ENCODE data around the gene NCBP3.

NCBP3 gene

DNA sequence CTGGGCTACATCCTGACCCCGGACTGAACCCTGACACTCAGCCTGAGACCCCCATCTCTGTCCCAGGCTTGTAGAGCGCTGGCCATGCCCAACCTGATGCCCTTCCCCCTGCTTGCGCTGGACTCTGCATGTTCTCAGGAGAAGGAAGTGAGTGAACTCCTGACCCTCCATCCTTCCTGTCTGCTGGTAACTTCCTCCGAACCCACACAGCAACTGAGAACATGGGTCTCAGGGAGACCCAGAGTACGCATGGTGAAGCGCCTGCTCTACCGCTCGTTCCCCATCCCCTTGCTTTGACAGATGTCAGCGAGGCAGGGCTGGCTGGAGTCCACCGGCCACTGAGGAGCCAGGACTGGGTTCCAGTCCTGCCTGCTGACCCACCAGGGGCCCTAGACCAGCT is 40.7 kb upstream of the NCBP3 start:
- no peak overlapping the region for H3K4me3 ChIP-seq (ENCODE audit: low read length in 2 of 2)
- no peaks in the 10 kb centered on the region for H3K9me3 ChIP-seq (replicated peaks in 1 of 2; ENCODE audit: control insufficient read depth in 2 of 2, insufficient read depth in 1 of 2, low read depth in 1 of 2, low read length in 2 of 2)
- H3K79me1 ChIP-seq (ENCODE audit: low read depth, low read length) = peaks cover 2% of the 10 kb centered on the region
- no peak overlapping the region for H3K4me2 ChIP-seq (ENCODE audit: insufficient read depth, low read length, poor library complexity, severe bottlenecking)
- no peak overlapping the region for H3K14ac ChIP-seq (ENCODE audit: low read length)
- no peak overlapping the region for H2BK120ac ChIP-seq (ENCODE audit: low read depth, low read length)
- no peak overlapping the region for H3K27ac ChIP-seq (replicated peaks; ENCODE audit: low read length)
- no peak overlapping the region for H3K4ac ChIP-seq (ENCODE audit: low read length)
- WGBS, 2 donors (ENCODE audit: extremely low coverage in 2 of 2, insufficient read length in 2 of 2, insufficient replicate concordance in 1 of 2) = no CpG with 5 or more reads among the region's 10 CpGs
- peak overlapping the region; percentile 2 for H4K91ac ChIP-seq (ENCODE audit: low read depth, low read length, poor library complexity)
- no peak overlapping the region for H2BK5ac ChIP-seq (ENCODE audit: low read length)
- H3K23ac ChIP-seq (ENCODE audit: low read depth, low read length, poor library complexity) = no peak overlapping the region
- peak overlapping the region; percentile 5 for H2BK15ac ChIP-seq (ENCODE audit: low read length)
- H2AK5ac ChIP-seq (ENCODE audit: low read depth, low read length) = peak overlapping the region; percentile 35
- H3K36me3 ChIP-seq (replicated peaks in 1 of 2; ENCODE audit: control insufficient read depth in 2 of 2, insufficient read depth in 2 of 2, low read length in 2 of 2) = peaks cover 0 to 2% of the 10 kb centered on the region in 2 donors
- H3K9ac ChIP-seq (ENCODE audit: low read depth, low read length, poor library complexity) = no peak overlapping the region
- no peak overlapping the region for H4K8ac ChIP-seq (ENCODE audit: low read depth, low read length)
- peaks cover 0 to 47% (median 0%) of the 10 kb centered on the region in 3 experiments for H3K27me3 ChIP-seq (ENCODE audit: control insufficient read depth in 3 of 3, insufficient read depth in 3 of 3, low read depth in 1 of 3, low read length in 3 of 3)
- no peak overlapping the region for H2BK12ac ChIP-seq (ENCODE audit: low read length)
- no peak for DNase-seq (ENCODE audit: low spot score)
- H3K18ac ChIP-seq (ENCODE audit: low read length) = peak overlapping the region; percentile 6
- H2AFZ ChIP-seq (ENCODE audit: low read length) = no peak overlapping the region
- peaks cover 7% of the 10 kb centered on the region in 2 donors for H3K4me1 ChIP-seq (ENCODE audit: control insufficient read depth in 2 of 2, insufficient read depth in 1 of 2, low read depth in 1 of 2, low read length in 2 of 2)

DNA sequence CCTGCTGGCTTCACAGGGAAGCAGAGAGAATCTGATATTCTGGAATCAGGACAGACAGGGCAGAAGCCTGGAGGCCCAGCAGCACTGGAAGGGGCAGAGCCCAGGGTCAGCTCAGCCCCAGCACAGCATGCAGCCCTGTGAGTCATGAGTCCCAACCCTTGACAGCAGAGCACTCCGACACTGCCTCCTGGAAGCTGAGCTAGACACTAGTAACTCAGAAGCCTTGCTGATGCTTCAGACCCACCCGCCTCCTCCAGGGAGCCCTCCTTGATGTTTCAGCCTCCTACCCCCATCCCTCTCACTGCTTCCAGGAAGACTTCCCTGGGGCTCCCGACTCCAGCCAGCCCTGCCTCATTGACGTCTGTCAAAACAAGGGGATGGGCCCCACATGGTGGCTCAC is 39.9 kb upstream of the NCBP3 start:
- no peak overlapping the region for H2AK5ac ChIP-seq (ENCODE audit: low read depth, low read length)
- H3K4ac ChIP-seq (ENCODE audit: low read length) = no peak overlapping the region
- no peak overlapping the region for H4K8ac ChIP-seq (ENCODE audit: low read depth, low read length)
- H3K4me1 ChIP-seq (ENCODE audit: control insufficient read depth in 2 of 2, insufficient read depth in 1 of 2, low read depth in 1 of 2, low read length in 2 of 2) = peaks cover 4 to 6% of the 10 kb centered on the region in 2 donors
- no peak overlapping the region for H2BK15ac ChIP-seq (ENCODE audit: low read length)
- no peak overlapping the region for H3K14ac ChIP-seq (ENCODE audit: low read length)
- no peak overlapping the region for H3K4me3 ChIP-seq (ENCODE audit: low read length in 2 of 2)
- peaks cover 2% of the 10 kb centered on the region for H3K79me1 ChIP-seq (ENCODE audit: low read depth, low read length)
- H3K9ac ChIP-seq (ENCODE audit: low read depth, low read length, poor library complexity) = peak overlapping the region; percentile 45
- peaks cover 0 to 39% (median 0%) of the 10 kb centered on the region in 3 experiments for H3K27me3 ChIP-seq (ENCODE audit: control insufficient read depth in 3 of 3, insufficient read depth in 3 of 3, low read depth in 1 of 3, low read length in 3 of 3)
- no peak overlapping the region for H3K27ac ChIP-seq (replicated peaks; ENCODE audit: low read length)
- no peak for DNase-seq (ENCODE audit: low spot score)
- H2BK12ac ChIP-seq (ENCODE audit: low read length) = no peak overlapping the region
- H4K91ac ChIP-seq (ENCODE audit: low read depth, low read length, poor library complexity) = no peak overlapping the region
- peaks cover 0 to 2% of the 10 kb centered on the region in 2 donors for H3K36me3 ChIP-seq (replicated peaks in 1 of 2; ENCODE audit: control insufficient read depth in 2 of 2, insufficient read depth in 2 of 2, low read length in 2 of 2)
- no CpG with 5 or more reads among the region's 4 CpGs for WGBS, 2 donors (ENCODE audit: extremely low coverage in 2 of 2, insufficient read length in 2 of 2, insufficient replicate concordance in 1 of 2)
- H2AFZ ChIP-seq (ENCODE audit: low read length) = no peak overlapping the region
- H2BK5ac ChIP-seq (ENCODE audit: low read length) = no peak overlapping the region
- H3K4me2 ChIP-seq (ENCODE audit: insufficient read depth, low read length, poor library complexity, severe bottlenecking) = no peak overlapping the region
- H3K23ac ChIP-seq (ENCODE audit: low read depth, low read length, poor library complexity) = no peak overlapping the region
- H3K9me3 ChIP-seq (replicated peaks in 1 of 2; ENCODE audit: control insufficient read depth in 2 of 2, insufficient read depth in 1 of 2, low read depth in 1 of 2, low read length in 2 of 2) = no peaks in the 10 kb centered on the region
- H2BK120ac ChIP-seq (ENCODE audit: low read depth, low read length) = no peak overlapping the region
- H3K18ac ChIP-seq (ENCODE audit: low read length) = no peak overlapping the region

DNA sequence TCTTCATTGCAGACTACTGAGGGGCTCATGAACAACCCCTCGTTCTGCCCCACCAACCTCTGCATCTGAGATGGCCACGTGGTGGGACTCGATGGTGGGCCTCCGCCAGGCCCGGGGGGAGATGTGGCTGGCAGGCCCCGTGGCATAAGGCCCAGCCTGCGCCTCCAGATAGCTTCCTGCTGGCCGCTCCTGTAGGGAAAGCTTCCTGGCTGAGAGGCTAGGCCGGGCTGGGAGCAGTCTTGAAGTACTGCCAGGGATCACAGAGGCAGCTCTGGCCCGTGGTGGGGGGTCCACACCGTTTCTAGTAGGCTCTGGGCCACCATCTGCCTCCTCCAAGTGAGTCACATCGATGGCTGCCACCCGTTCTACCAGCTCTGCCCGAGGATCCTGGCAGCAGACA is 39.2 kb upstream of the NCBP3 start:
- peak overlapping the region; percentile 30 for H2BK15ac ChIP-seq (ENCODE audit: low read length)
- peak overlapping the region; percentile 13 for H3K18ac ChIP-seq (ENCODE audit: low read length)
- H3K27me3 ChIP-seq (ENCODE audit: control insufficient read depth in 3 of 3, insufficient read depth in 3 of 3, low read depth in 1 of 3, low read length in 3 of 3) = peaks cover 0 to 32% (median 0%) of the 10 kb centered on the region in 3 experiments
- no peak overlapping the region for H3K4me3 ChIP-seq (ENCODE audit: low read length in 2 of 2)
- H3K14ac ChIP-seq (ENCODE audit: low read length) = no peak overlapping the region
- no peak overlapping the region for H2AK5ac ChIP-seq (ENCODE audit: low read depth, low read length)
- no peak overlapping the region for H3K4ac ChIP-seq (ENCODE audit: low read length)
- no peak overlapping the region for H2BK12ac ChIP-seq (ENCODE audit: low read length)
- WGBS, 2 donors (ENCODE audit: extremely low coverage in 2 of 2, insufficient read length in 2 of 2, insufficient replicate concordance in 1 of 2) = no CpG with 5 or more reads among the region's 14 CpGs
- H3K27ac ChIP-seq (replicated peaks; ENCODE audit: low read length) = no peak overlapping the region
- no peak overlapping the region for H2BK5ac ChIP-seq (ENCODE audit: low read length)
- H4K8ac ChIP-seq (ENCODE audit: low read depth, low read length) = no peak overlapping the region
- H3K4me1 ChIP-seq (ENCODE audit: control insufficient read depth in 2 of 2, insufficient read depth in 1 of 2, low read depth in 1 of 2, low read length in 2 of 2) = peaks cover 4 to 5% of the 10 kb centered on the region in 2 donors
- peaks cover 0 to 2% of the 10 kb centered on the region in 2 donors for H3K36me3 ChIP-seq (replicated peaks in 1 of 2; ENCODE audit: control insufficient read depth in 2 of 2, insufficient read depth in 2 of 2, low read length in 2 of 2)
- H3K9ac ChIP-seq (ENCODE audit: low read depth, low read length, poor library complexity) = peak overlapping the region; percentile 2
- peak overlapping the region; percentile 60 for H3K23ac ChIP-seq (ENCODE audit: low read depth, low read length, poor library complexity)
- no peak overlapping the region for H2BK120ac ChIP-seq (ENCODE audit: low read depth, low read length)
- no peak overlapping the region for H4K91ac ChIP-seq (ENCODE audit: low read depth, low read length, poor library complexity)
- no peak overlapping the region for H3K4me2 ChIP-seq (ENCODE audit: insufficient read depth, low read length, poor library complexity, severe bottlenecking)
- DNase-seq (ENCODE audit: low spot score) = no peak
- peaks cover 2% of the 10 kb centered on the region for H3K79me1 ChIP-seq (ENCODE audit: low read depth, low read length)
- no peak overlapping the region for H2AFZ ChIP-seq (ENCODE audit: low read length)
- H3K9me3 ChIP-seq (replicated peaks in 1 of 2; ENCODE audit: control insufficient read depth in 2 of 2, insufficient read depth in 1 of 2, low read depth in 1 of 2, low read length in 2 of 2) = no peaks in the 10 kb centered on the region

GRCh38 chr17:3884188-3884587 is 38.1 kb upstream of the NCBP3 start:
- Histone ChIP-seq H3K27ac (replicated peaks; ENCODE audit: low read length) (no peak overlapping the region), H2BK12ac (ENCODE audit: low read length) (no peak overlapping the region), H3K4me1 (ENCODE audit: control insufficient read depth in 2 of 2, insufficient read depth in 1 of 2, low read depth in 1 of 2, low read length in 2 of 2) (peaks cover 8 to 10% of the 10 kb centered on the region in 2 donors), H3K9me3 (replicated peaks in 1 of 2; ENCODE audit: control insufficient read depth in 2 of 2, insufficient read depth in 1 of 2, low read depth in 1 of 2, low read length in 2 of 2) (no peaks in the 10 kb centered on the region), H3K4me3 (ENCODE audit: low read length in 2 of 2) (no peak overlapping the region), H3K14ac (ENCODE audit: low read length) (no peak overlapping the region), H2AFZ (ENCODE audit: low read length) (no peak overlapping the region), H3K4me2 (ENCODE audit: insufficient read depth, low read length, poor library complexity, severe bottlenecking) (no peak overlapping the region), H2BK120ac (ENCODE audit: low read depth, low read length) (no peak overlapping the region), H2BK15ac (ENCODE audit: low read length) (no peak overlapping the region), H3K27me3 (ENCODE audit: control insufficient read depth in 3 of 3, insufficient read depth in 3 of 3, low read depth in 1 of 3, low read length in 3 of 3) (peaks cover 0 to 22% (median 0%) of the 10 kb centered on the region in 3 experiments), H3K4ac (ENCODE audit: low read length) (no peak overlapping the region), H4K8ac (ENCODE audit: low read depth, low read length) (no peak overlapping the region), H3K36me3 (replicated peaks in 1 of 2; ENCODE audit: control insufficient read depth in 2 of 2, insufficient read depth in 2 of 2, low read length in 2 of 2) (peaks cover 0 to 2% of the 10 kb centered on the region in 2 donors), H3K23ac (ENCODE audit: low read depth, low read length, poor library complexity) (no peak overlapping the region), H3K79me1 (ENCODE audit: low read depth, low read length) (peaks cover 2% of the 10 kb centered on the region), H3K18ac (ENCODE audit: low read length) (no peak overlapping the region), H2BK5ac (ENCODE audit: low read length) (no peak overlapping the region), H3K9ac (ENCODE audit: low read depth, low read length, poor library complexity) (no peak overlapping the region), H4K91ac (ENCODE audit: low read depth, low read length, poor library complexity) (no peak overlapping the region), H2AK5ac (ENCODE audit: low read depth, low read length) (no peak overlapping the region)
- no peak for DNase-seq (ENCODE audit: low spot score)
- no CpG with 5 or more reads among the region's 12 CpGs for WGBS, 2 donors (ENCODE audit: extremely low coverage in 2 of 2, insufficient read length in 2 of 2, insufficient replicate concordance in 1 of 2)
